HL-60 (cell line): ENCODE measurements around the gene GLI3.

Experiments used
- TF ChIP-seq, protein P1 (sequence below): IDR thresholded peaks from one replicate; pipeline ENCODE4 v1.5.1; 2011; ENCODE audit warnings: low read length, control low read depth, inconsistent platforms; ENCODE audit not compliant: insufficient read depth
- TF ChIP-seq, protein P2 (sequence below): IDR thresholded peaks from 2 replicates; pipeline ENCODE4 v1.6.1; 2012; ENCODE audit warnings: low read depth; ENCODE audit not compliant: insufficient replicate concordance

DNA sequence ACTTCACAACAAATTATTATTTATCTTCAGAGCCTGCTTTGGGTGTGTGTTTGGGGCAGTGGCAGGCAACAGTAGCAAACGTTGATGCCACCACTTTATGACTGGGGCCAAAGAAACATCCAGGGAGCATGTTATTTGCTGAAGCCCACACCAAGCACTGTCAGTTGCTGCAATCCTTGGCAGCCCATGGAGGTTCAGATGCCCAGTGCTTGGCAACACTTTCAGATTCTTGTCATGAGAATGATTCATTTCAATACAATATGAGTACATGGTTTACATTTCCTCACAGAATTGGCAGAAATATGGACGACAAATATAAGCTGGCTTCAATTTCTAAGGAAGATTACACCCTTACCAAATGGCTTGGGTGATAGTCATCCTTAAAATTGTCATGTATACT lies 46.5 kb upstream of the GLI3 start:
- TF ChIP-seq, protein P1, sequence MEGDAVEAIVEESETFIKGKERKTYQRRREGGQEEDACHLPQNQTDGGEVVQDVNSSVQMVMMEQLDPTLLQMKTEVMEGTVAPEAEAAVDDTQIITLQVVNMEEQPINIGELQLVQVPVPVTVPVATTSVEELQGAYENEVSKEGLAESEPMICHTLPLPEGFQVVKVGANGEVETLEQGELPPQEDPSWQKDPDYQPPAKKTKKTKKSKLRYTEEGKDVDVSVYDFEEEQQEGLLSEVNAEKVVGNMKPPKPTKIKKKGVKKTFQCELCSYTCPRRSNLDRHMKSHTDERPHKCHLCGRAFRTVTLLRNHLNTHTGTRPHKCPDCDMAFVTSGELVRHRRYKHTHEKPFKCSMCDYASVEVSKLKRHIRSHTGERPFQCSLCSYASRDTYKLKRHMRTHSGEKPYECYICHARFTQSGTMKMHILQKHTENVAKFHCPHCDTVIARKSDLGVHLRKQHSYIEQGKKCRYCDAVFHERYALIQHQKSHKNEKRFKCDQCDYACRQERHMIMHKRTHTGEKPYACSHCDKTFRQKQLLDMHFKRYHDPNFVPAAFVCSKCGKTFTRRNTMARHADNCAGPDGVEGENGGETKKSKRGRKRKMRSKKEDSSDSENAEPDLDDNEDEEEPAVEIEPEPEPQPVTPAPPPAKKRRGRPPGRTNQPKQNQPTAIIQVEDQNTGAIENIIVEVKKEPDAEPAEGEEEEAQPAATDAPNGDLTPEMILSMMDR, result no peak
- TF ChIP-seq, protein P2, sequence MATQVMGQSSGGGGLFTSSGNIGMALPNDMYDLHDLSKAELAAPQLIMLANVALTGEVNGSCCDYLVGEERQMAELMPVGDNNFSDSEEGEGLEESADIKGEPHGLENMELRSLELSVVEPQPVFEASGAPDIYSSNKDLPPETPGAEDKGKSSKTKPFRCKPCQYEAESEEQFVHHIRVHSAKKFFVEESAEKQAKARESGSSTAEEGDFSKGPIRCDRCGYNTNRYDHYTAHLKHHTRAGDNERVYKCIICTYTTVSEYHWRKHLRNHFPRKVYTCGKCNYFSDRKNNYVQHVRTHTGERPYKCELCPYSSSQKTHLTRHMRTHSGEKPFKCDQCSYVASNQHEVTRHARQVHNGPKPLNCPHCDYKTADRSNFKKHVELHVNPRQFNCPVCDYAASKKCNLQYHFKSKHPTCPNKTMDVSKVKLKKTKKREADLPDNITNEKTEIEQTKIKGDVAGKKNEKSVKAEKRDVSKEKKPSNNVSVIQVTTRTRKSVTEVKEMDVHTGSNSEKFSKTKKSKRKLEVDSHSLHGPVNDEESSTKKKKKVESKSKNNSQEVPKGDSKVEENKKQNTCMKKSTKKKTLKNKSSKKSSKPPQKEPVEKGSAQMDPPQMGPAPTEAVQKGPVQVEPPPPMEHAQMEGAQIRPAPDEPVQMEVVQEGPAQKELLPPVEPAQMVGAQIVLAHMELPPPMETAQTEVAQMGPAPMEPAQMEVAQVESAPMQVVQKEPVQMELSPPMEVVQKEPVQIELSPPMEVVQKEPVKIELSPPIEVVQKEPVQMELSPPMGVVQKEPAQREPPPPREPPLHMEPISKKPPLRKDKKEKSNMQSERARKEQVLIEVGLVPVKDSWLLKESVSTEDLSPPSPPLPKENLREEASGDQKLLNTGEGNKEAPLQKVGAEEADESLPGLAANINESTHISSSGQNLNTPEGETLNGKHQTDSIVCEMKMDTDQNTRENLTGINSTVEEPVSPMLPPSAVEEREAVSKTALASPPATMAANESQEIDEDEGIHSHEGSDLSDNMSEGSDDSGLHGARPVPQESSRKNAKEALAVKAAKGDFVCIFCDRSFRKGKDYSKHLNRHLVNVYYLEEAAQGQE, result no peak
